Aortic smooth muscle cell (primary cell): ENCODE measurements around the gene HOXA5. TPM values are rescaled to one million over a fixed set of nuclear protein-coding genes. Genes with fewer than 3 reads are reported as not detected.

Source experiments
- total RNA-seq: library from RNA; depleted of rRNA; stranded (reverse); fragments of >200 nt; gene quantifications from 2 replicates; pipeline ENCODE4 v1.2.3, GENCODE V29; 2014

Gene HOXA5
- total RNA-seq = not detected in 2 replicates

GRCh38 chr7:27143023-27143949 is at the start of gene HOXA5:
Gene HOXA5, minus strand, starts transcription at chr7:27143681. Its CDS starts 74 bp downstream, at chr7:27143607.

GRCh38 chr7:27185013-27185853 is 41.8 kb upstream of the HOXA5 start, which contains the start of gene HOXA11:
Gene HOXA11, minus strand, starts transcription at chr7:27185232. Its CDS starts 88 bp downstream, at chr7:27185144.

GRCh38 chr7:27173956-27174873 is 30.7 kb upstream of the HOXA5 start, which contains the start of gene HOXA10:
Gene HOXA10, minus strand, starts transcription at chr7:27174320. Its CDS starts 14 bp downstream, at chr7:27174306.

GRCh38 chr7:27165089-27165995 is 21.9 kb upstream of the HOXA5 start, which contains the start of gene HOXA9:
Gene HOXA9, minus strand, starts transcription at chr7:27165537. Its CDS starts 80 bp downstream, at chr7:27165457.

GRCh38 chr7:27156508-27156898 is 13.0 kb upstream of the HOXA5 start, which contains the start of gene HOXA7:
Gene HOXA7, minus strand, starts transcription at chr7:27156675. Its CDS starts 130 bp downstream, at chr7:27156545.

GRCh38 chr7:27151931-27152815 is 8.7 kb upstream of the HOXA5 start, which contains the start of gene HOXA3:
Gene HOXA3, minus strand, starts transcription at chr7:27152583. Its CDS starts 41,943 bp downstream, at chr7:27110640.

GRCh38 chr7:27147199-27148030 is 3.9 kb upstream of the HOXA5 start, which contains the start of gene HOXA6:
Gene HOXA6, minus strand, starts transcription at chr7:27147774. Its CDS starts 25 bp downstream, at chr7:27147749.

GRCh38 chr7:27130540-27131389 is 12.7 kb downstream of the HOXA5 start, which contains the start of gene HOXA4:
Gene HOXA4, minus strand, starts transcription at chr7:27130757. Its CDS starts 24 bp downstream, at chr7:27130733.

GRCh38 chr7:27102581-27103442 is 40.7 kb downstream of the HOXA5 start, which contains the start of gene HOXA2:
Gene HOXA2, minus strand, starts transcription at chr7:27102683. Its CDS starts 183 bp downstream, at chr7:27102500.

GRCh38 chr7:27095897-27096767 is 47.3 kb downstream of the HOXA5 start, which contains the start of gene HOXA1:
Gene HOXA1, minus strand, starts transcription at chr7:27096000. Its CDS starts 88 bp downstream, at chr7:27095912.

Other genes starting within 250 kb of the HOXA5 start
- 0.12 and 0.13 TPM in 2 replicates for gene HOXA1, start 47.7 kb downstream of the HOXA5 start, total RNA-seq
- gene HOXA2, start 41.0 kb downstream of the HOXA5 start, total RNA-seq = 0.79 and 0.99 TPM in 2 replicates
- gene HOXA4, start 12.9 kb downstream of the HOXA5 start, total RNA-seq = 0.12 and 0.13 TPM in 2 replicates
- gene HOXA6, start 4.1 kb upstream of the HOXA5 start, total RNA-seq = not detected in 2 replicates
- gene HOXA3, start 8.9 kb upstream of the HOXA5 start, total RNA-seq = 0.92 and 1.6 TPM in 2 replicates
- not detected in 2 replicates for gene HOXA7, start 13.0 kb upstream of the HOXA5 start, total RNA-seq
- gene HOXA9, start 21.9 kb upstream of the HOXA5 start, total RNA-seq = not detected in 2 replicates
- gene HOXA10, start 30.6 kb upstream of the HOXA5 start, total RNA-seq = under 0.01 TPM in 2 replicates
- gene HOXA11, start 41.6 kb upstream of the HOXA5 start, total RNA-seq = not detected in 2 replicates
- gene HOXA13, start 56.4 kb upstream of the HOXA5 start, total RNA-seq = not detected in 2 replicates
- not detected in 2 replicates for gene EVX1, start 99.1 kb upstream of the HOXA5 start, total RNA-seq